H9 (cell line): ENCODE data around the gene RGPD4. TPM values are rescaled to one million over a fixed set of nuclear protein-coding genes. Genes with fewer than 3 reads are reported as not detected.

Source experiments
- DNase-seq: peaks from one replicate; pipeline ENCODE4 v3.0.0-alpha.2; 2017
- H2AFZ ChIP-seq: one replicate; pipeline ENCODE4 v1.6.1; 2013; ENCODE audit warnings: mild to moderate bottlenecking, low read length, control low read depth, moderate library complexity
- H2AK5ac ChIP-seq: 2 replicates; pipeline ENCODE4 v1.6.1; 2013; ENCODE audit warnings: low read length, control low read depth, mixed read lengths; ENCODE audit not compliant: insufficient read length
- H2BK120ac ChIP-seq: one replicate; pipeline ENCODE4 v1.6.1; 2013; ENCODE audit warnings: low read depth, mild to moderate bottlenecking, low read length, control low read depth, inconsistent platforms; ENCODE audit not compliant: poor library complexity, severe bottlenecking
- H2BK12ac ChIP-seq: 2 replicates; pipeline ENCODE4 v1.6.1; 2013; ENCODE audit warnings: low read length, control low read depth, mixed read lengths, low read depth; ENCODE audit not compliant: insufficient read length
- H2BK15ac ChIP-seq: 2 replicates; pipeline ENCODE4 v1.6.1; 2013; ENCODE audit warnings: low read depth, low read length, control low read depth
- H2BK20ac ChIP-seq: one replicate; pipeline ENCODE4 v1.6.1; 2013; ENCODE audit warnings: low read depth, mild to moderate bottlenecking, low read length, control low read depth, inconsistent platforms; ENCODE audit not compliant: poor library complexity, severe bottlenecking
- H2BK5ac ChIP-seq: 2 replicates; pipeline ENCODE4 v1.6.1; 2013; ENCODE audit warnings: low read length, control low read depth, mixed read lengths; ENCODE audit not compliant: insufficient read length
- H3K14ac ChIP-seq: 2 replicates; pipeline ENCODE4 v1.6.1; 2013; ENCODE audit warnings: low read length, control low read depth; ENCODE audit not compliant: insufficient read depth
- H3K18ac ChIP-seq: 2 replicates; pipeline ENCODE4 v1.6.1; 2013; ENCODE audit warnings: low read depth, mild to moderate bottlenecking, mixed read lengths, low read length, control low read depth; ENCODE audit not compliant: insufficient read length
- H3K23ac ChIP-seq: 2 replicates; pipeline ENCODE4 v1.6.1; 2013; ENCODE audit warnings: low read length, control low read depth, mixed read lengths, low read depth; ENCODE audit not compliant: insufficient read length
- H3K23me2 ChIP-seq: 2 replicates; pipeline ENCODE4 v1.6.1; 2013; ENCODE audit warnings: low read depth, mild to moderate bottlenecking, mixed read lengths, low read length, control low read depth; ENCODE audit not compliant: insufficient read length, poor library complexity, severe bottlenecking
- H3K27ac ChIP-seq: 2 replicates; pipeline ENCODE4 v1.5.1; 2013; ENCODE audit warnings: low read length, control low read depth, mixed read lengths, low read depth; ENCODE audit not compliant: insufficient read length
- H3K27me3 ChIP-seq: 2 replicates; pipeline ENCODE4 v1.6.1; 2013; ENCODE audit warnings: low read length, control low read depth, inconsistent platforms; ENCODE audit not compliant: insufficient read depth
- H3K4ac ChIP-seq: 2 replicates; pipeline ENCODE4 v1.6.1; 2013; ENCODE audit warnings: low read depth, mild to moderate bottlenecking, control low read depth, inconsistent platforms, low read length, moderate library complexity
- H3K4me1 ChIP-seq: 2 replicates; pipeline ENCODE4 v1.6.1; 2013; ENCODE audit warnings: low read length, control low read depth, inconsistent platforms; ENCODE audit not compliant: insufficient read depth
- H3K4me2 ChIP-seq: 2 replicates; pipeline ENCODE4 v1.6.1; 2013; ENCODE audit warnings: low read length, control low read depth, mixed read lengths; ENCODE audit not compliant: insufficient read length, insufficient read depth
- H3K56ac ChIP-seq: 2 replicates; pipeline ENCODE4 v1.6.1; 2013; ENCODE audit warnings: low read depth, mild to moderate bottlenecking, mixed read lengths, low read length, control low read depth; ENCODE audit not compliant: insufficient read length
- H3K79me1 ChIP-seq: 2 replicates; pipeline ENCODE4 v1.6.1; 2013; ENCODE audit warnings: low read depth, mild to moderate bottlenecking, moderate library complexity, low read length, control low read depth, inconsistent platforms; ENCODE audit not compliant: insufficient read depth, poor library complexity, severe bottlenecking
- H3K79me2 ChIP-seq: 2 replicates; pipeline ENCODE4 v1.6.1; 2013; ENCODE audit warnings: low read length, control low read depth, inconsistent platforms; ENCODE audit not compliant: insufficient read depth
- H3K9ac ChIP-seq: 2 replicates; pipeline ENCODE4 v1.6.1; 2013; ENCODE audit warnings: low read length, control low read depth, mixed read lengths; ENCODE audit not compliant: insufficient read length; ENCODE audit errors: extremely low read depth
- H3K9me3 ChIP-seq: one replicate; pipeline ENCODE4 v1.6.1; 2013; ENCODE audit warnings: low read depth, low read length, inconsistent platforms; ENCODE audit not compliant: control insufficient read depth
- H3T11ph ChIP-seq: one replicate; pipeline ENCODE4 v1.6.1; 2013; ENCODE audit warnings: mild to moderate bottlenecking, low read length, control low read depth, inconsistent platforms
- H4K20me1 ChIP-seq: one replicate; pipeline ENCODE4 v1.6.1; 2013; ENCODE audit not compliant: control insufficient read depth, insufficient read length, insufficient read depth
- H4K5ac ChIP-seq: 2 replicates; pipeline ENCODE4 v1.6.1; 2013; ENCODE audit warnings: low read depth, mild to moderate bottlenecking, mixed read lengths, low read length, control low read depth; ENCODE audit not compliant: insufficient read length
- H4K8ac ChIP-seq: replicated peaks from 2 replicates; pipeline ENCODE4 v1.6.1; 2013; ENCODE audit warnings: low read length, control low read depth, mixed read lengths, low read depth; ENCODE audit not compliant: insufficient read length
- H4K91ac ChIP-seq: 2 replicates; pipeline ENCODE4 v1.6.1; 2013; ENCODE audit warnings: low read depth, mild to moderate bottlenecking, moderate library complexity, mixed read lengths, low read length, control low read depth; ENCODE audit not compliant: insufficient read length
- H3K27ac Mint-ChIP-seq, 3 experiments: 2 replicates in 2 of 3; 3 replicates in 1 of 3; pipeline ENCODE4 v1.8.0; 2020 to 2021; ENCODE audit warnings: mixed read lengths in 3 of 3, mild to moderate bottlenecking in 1 of 3, moderate library complexity in 1 of 3
- H3K27me3 Mint-ChIP-seq: 2 replicates; pipeline ENCODE4 v1.8.0; 2021; ENCODE audit warnings: low read depth, mild to moderate bottlenecking, moderate library complexity, mixed read lengths
- H3K36me3 Mint-ChIP-seq, 3 experiments: 2 replicates in 2 of 3; 3 replicates in 1 of 3; pipeline ENCODE4 v1.8.0; 2020 to 2021; ENCODE audit warnings: low read depth in 3 of 3, mixed read lengths in 3 of 3; ENCODE audit not compliant: insufficient read depth in 1 of 3
- H3K4me1 Mint-ChIP-seq, 2 experiments: 2 replicates each; pipeline ENCODE4 v1.8.0; 2020; ENCODE audit warnings: mixed read lengths in 2 of 2
- H3K4me3 Mint-ChIP-seq, 2 experiments: 2 replicates in 1 of 2; 3 replicates in 1 of 2; pipeline ENCODE4 v1.8.0; 2020 to 2021; ENCODE audit warnings: mild to moderate bottlenecking in 2 of 2, mixed read lengths in 2 of 2, moderate library complexity in 1 of 2
- H3K9me3 Mint-ChIP-seq, 2 experiments: 2 replicates in 1 of 2; 3 replicates in 1 of 2; pipeline ENCODE4 v1.8.0; 2020; ENCODE audit warnings: mild to moderate bottlenecking in 2 of 2, mixed read lengths in 2 of 2, moderate library complexity in 1 of 2
- WGBS: extraction: QIAGEN DNeasy Blood & Tissue Kit; methylation state at CpG from one replicate; pipeline ENCODE4 v1.1.7; 2013; ENCODE audit warnings: missing lambda C conversion rate, low lambda C conversion rate, mixed read lengths; ENCODE audit not compliant: insufficient read length; ENCODE audit errors: extremely low coverage; 5-methylcytosine and 5-hydroxymethylcytosine counted together
- total RNA-seq: library from RNA; stranded (reverse); gene quantifications from 2 replicates; pipeline ENCODE4 v1.2.1, GENCODE V29; 2021
- TF ChIP-seq, protein P1 (sequence below): fragments of 200-600 bp; sonication (generic); conservative IDR thresholded peaks from 3 replicates; pipeline ENCODE4 v1.8.0; 2021; ENCODE audit warnings: antibody characterized with exemption, mild to moderate bottlenecking

RGPD4 gene
- total RNA-seq, 1 experiment from 2014 or later, result 0.07 TPM

DNA sequence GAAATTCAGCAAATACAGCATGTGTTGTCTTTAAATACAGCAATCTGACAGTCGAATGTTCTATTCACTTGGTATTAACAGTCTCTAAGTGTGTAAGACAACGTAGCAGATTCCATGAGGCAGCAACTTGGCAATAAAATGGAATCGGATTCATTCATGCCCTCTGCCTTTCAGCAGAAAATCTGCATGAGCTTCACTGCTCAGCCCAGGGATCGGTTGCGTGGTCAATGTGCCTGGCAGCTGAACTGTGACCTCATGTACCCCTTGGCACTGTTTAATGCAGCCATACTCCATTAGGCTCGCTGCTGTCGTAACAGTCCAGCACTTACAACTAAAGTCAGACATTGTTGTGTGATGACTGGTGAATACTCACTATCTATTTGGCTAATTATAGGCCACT, 17.7 kb upstream of the RGPD4 start:
- Histone ChIP-seq H3K9ac (no peak overlapping the region), H3K18ac (no peak overlapping the region), H3K14ac (no peak overlapping the region), H3K27ac (no peak overlapping the region), H3K23ac (no peak overlapping the region), H3K27me3 (no peaks in the 10 kb centered on the region), H2BK5ac (no peak overlapping the region), H2AK5ac (no peak overlapping the region), H2BK15ac (no peak overlapping the region), H3K23me2 (no peaks in the 10 kb centered on the region), H3K9me3 (no peaks in the 10 kb centered on the region), H3K79me2 (no peaks in the 10 kb centered on the region), H2BK120ac (no peak overlapping the region), H4K20me1 (no peaks in the 10 kb centered on the region), H2BK20ac (no peak overlapping the region), H3K4ac (no peak overlapping the region), H3K4me1 (peaks cover 8% of the 10 kb centered on the region; the same call in 1 of the 2 replicates), H2BK12ac (no peak overlapping the region), H4K8ac (no peak overlapping the region), H3T11ph (no peak overlapping the region), H4K5ac (no peak overlapping the region), H3K79me1 (no peaks in the 10 kb centered on the region), H2AFZ (no peak overlapping the region), H4K91ac (no peak overlapping the region), H3K56ac (no peak overlapping the region), H3K4me2 (no peak overlapping the region)
- H3K9me3 Mint-ChIP-seq, result peaks cover 0 to 2% of the 10 kb centered on the region in 2 experiments; a peak in 3 of 5 replicates
- WGBS, result no CpG with 5 or more reads among the region's 7 CpGs
- no peak overlapping the region for H3K27ac Mint-ChIP-seq
- H3K36me3 Mint-ChIP-seq, result peaks cover 0 to 1% (median 0%) of the 10 kb centered on the region in 3 experiments; a peak in 1 of 7 replicates
- no peaks in the 10 kb centered on the region; the same call in 1 of the 2 replicates for H3K27me3 Mint-ChIP-seq
- H3K4me1 Mint-ChIP-seq, result peaks cover 11 to 21% of the 10 kb centered on the region in 2 experiments
- no peak overlapping the region for H3K4me3 Mint-ChIP-seq
- DNase-seq, result no peak
- TF ChIP-seq, protein P1, sequence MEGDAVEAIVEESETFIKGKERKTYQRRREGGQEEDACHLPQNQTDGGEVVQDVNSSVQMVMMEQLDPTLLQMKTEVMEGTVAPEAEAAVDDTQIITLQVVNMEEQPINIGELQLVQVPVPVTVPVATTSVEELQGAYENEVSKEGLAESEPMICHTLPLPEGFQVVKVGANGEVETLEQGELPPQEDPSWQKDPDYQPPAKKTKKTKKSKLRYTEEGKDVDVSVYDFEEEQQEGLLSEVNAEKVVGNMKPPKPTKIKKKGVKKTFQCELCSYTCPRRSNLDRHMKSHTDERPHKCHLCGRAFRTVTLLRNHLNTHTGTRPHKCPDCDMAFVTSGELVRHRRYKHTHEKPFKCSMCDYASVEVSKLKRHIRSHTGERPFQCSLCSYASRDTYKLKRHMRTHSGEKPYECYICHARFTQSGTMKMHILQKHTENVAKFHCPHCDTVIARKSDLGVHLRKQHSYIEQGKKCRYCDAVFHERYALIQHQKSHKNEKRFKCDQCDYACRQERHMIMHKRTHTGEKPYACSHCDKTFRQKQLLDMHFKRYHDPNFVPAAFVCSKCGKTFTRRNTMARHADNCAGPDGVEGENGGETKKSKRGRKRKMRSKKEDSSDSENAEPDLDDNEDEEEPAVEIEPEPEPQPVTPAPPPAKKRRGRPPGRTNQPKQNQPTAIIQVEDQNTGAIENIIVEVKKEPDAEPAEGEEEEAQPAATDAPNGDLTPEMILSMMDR, result no peak
